T-cell (primary cell): ENCODE data around the gene UHMK1. TPM values are rescaled to one million over a fixed set of nuclear protein-coding genes. Genes with fewer than 3 reads are reported as not detected.

Experiments used
- ATAC-seq, 4 experiments: fragments of 200-7000 bp in 3 of 4; fragments of 150-1000 bp in 1 of 4; cut with Tn5 transposase; replicated peaks in 1 of 4; 1 replicate in 3 of 4; 2 replicates in 1 of 4; pipeline ENCODE4 v1.10.0; 2021; ENCODE audit warnings: moderate library complexity in 3 of 4, mild to moderate bottlenecking in 2 of 4, moderate number of reproducible peaks in 1 of 4
- CTCF ChIA-PET, 2 donors: fragments of 300-600 bp; sonication (Branson Sonifier 250); formaldehyde crosslinking; loops; one replicate each; lab custom pipeline; 2022; ENCODE audit warnings: antibody characterized with exemption in 2 of 2; lab: Charles Lee
- POLR2A ChIA-PET, 2 donors: fragments of 300-600 bp; sonication (Branson Sonifier 250); formaldehyde crosslinking; loops; one replicate each; lab custom pipeline; 2022; ENCODE audit warnings: antibody characterized with exemption in 2 of 2; lab: Charles Lee
- DNase-seq, 35 experiments: peaks; one replicate each; pipeline versions ENCODE4 v3.0.0 to v3.0.0-alpha.2; 2013 to 2023
- H3K27ac ChIP-seq: one replicate; pipeline ENCODE4 v1.5.1; 2013; ENCODE audit warnings: low read length
- H3K27me3 ChIP-seq, 2 experiments: replicated peaks in 1 of 2; 1 replicate in 1 of 2; 2 replicates in 1 of 2; pipeline versions ENCODE4 v1.6.1 to v1.7.0; 2013; ENCODE audit warnings: low read length in 1 of 2, mixed read lengths in 1 of 2; ENCODE audit not compliant: control insufficient read depth in 2 of 2, insufficient read depth in 2 of 2; ENCODE audit errors: extremely low read depth in 1 of 2
- H3K36me3 ChIP-seq, 2 donors: 1 replicate in 1 of 2; 2 replicates in 1 of 2; pipeline versions ENCODE4 v1.6.1 to v1.7.0; 2013; ENCODE audit warnings: low read length in 1 of 2; ENCODE audit not compliant: control insufficient read depth in 2 of 2, insufficient read depth in 1 of 2; ENCODE audit errors: extremely low read depth in 1 of 2
- H3K4me1 ChIP-seq, 2 experiments: 1 replicate in 1 of 2; 2 replicates in 1 of 2; pipeline versions ENCODE4 v1.6.1 to v1.7.0; 2013; ENCODE audit warnings: low read length in 2 of 2, mixed read lengths in 1 of 2; ENCODE audit not compliant: insufficient read depth in 2 of 2, control insufficient read depth in 1 of 2; ENCODE audit errors: extremely low read depth in 1 of 2
- H3K4me3 ChIP-seq, 2 donors: 1 replicate in 1 of 2; 2 replicates in 1 of 2; pipeline versions ENCODE4 v1.5.1 to v1.7.0; 2013; ENCODE audit warnings: mild to moderate bottlenecking in 2 of 2, low read length in 1 of 2, moderate library complexity in 1 of 2; ENCODE audit not compliant: control insufficient read depth in 1 of 2; ENCODE audit errors: extremely low read depth in 1 of 2
- H3K9me3 ChIP-seq: 2 replicates; pipeline ENCODE4 v1.7.0; 2013
- H3K27ac Mint-ChIP-seq, 2 donors: one replicate each; pipeline ENCODE4 v1.8.0; 2020 to 2021; ENCODE audit warnings: mild to moderate bottlenecking in 2 of 2, mixed read lengths in 2 of 2
- H3K27me3 Mint-ChIP-seq, 2 donors: one replicate each; pipeline ENCODE4 v1.8.0; 2021 to 2022; ENCODE audit warnings: mixed read lengths in 2 of 2
- H3K36me3 Mint-ChIP-seq: one replicate; pipeline ENCODE4 v1.8.0; 2021; ENCODE audit warnings: mixed read lengths
- H3K4me1 Mint-ChIP-seq, 3 donors: one replicate each; pipeline ENCODE4 v1.8.0; 2020 to 2022; ENCODE audit warnings: mixed read lengths in 3 of 3, mild to moderate bottlenecking in 1 of 3
- H3K4me3 Mint-ChIP-seq, 3 donors: one replicate each; pipeline ENCODE4 v1.8.0; 2020 to 2022; ENCODE audit warnings: mild to moderate bottlenecking in 3 of 3, mixed read lengths in 3 of 3, moderate library complexity in 3 of 3
- H3K9me3 Mint-ChIP-seq, 3 donors: one replicate each; pipeline ENCODE4 v1.8.0; 2020 to 2022; ENCODE audit warnings: mixed read lengths in 3 of 3
- WGBS: methylation state at CpG from one replicate; pipeline ENCODE4 v1.1.5; 2013; ENCODE audit warnings: missing lambda C conversion rate; ENCODE audit not compliant: insufficient coverage; 5-methylcytosine and 5-hydroxymethylcytosine counted together
- total RNA-seq, 35 experiments: library from RNA in 6 of 35; stranded (reverse) in 6 of 35; fragments of 120-200 nt in 1 of 35; gene quantifications; one replicate each; pipeline versions ENCODE4 v1.2.1 to v1.2.4 and lab custom pipeline; 2013 to 2026

Gene UHMK1
- total RNA-seq, 5 donors from 2014 or later (not counting 1 experiment from before 2014, with no cell fraction given): 55.8 to 65.8 (median 60.0) TPM

DNA sequence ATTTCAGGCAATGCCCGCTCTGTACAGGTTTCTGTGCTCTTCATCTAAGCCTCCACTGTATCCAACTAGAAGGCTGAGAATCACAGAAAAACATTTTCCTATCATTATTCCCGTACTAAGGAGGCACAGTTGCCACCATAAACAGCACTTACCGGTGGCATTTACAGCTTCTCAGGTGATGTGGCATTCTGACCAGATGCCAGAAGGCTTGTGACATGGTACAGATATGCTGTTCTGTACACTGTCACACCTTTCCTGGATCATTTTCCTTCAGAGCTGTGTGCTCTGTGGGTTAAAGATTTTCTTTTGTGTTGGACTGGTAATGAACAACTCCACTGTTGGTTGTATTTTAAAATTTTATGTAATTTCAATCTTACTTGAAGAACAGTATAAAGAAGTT, 59.9 kb downstream of the UHMK1 start:
- Histone ChIP-seq H3K27me3 (peaks cover 0 to 5% of the 10 kb centered on the region in 2 experiments), H3K36me3 (no peaks in the 10 kb centered on the region), H3K27ac (no peak overlapping the region), H3K4me3 (no peak overlapping the region), H3K4me1 (peaks cover 11 to 14% of the 10 kb centered on the region in 2 experiments), H3K9me3 (no peaks in the 10 kb centered on the region)
- Mint-ChIP-seq H3K9me3 (no peaks in the 10 kb centered on the region), H3K4me1 (peaks cover 15 to 19% (median 19%) of the 10 kb centered on the region in 3 donors), H3K27me3 (peaks cover 0 to 5% of the 10 kb centered on the region in 2 donors), H3K36me3 (no peaks in the 10 kb centered on the region), H3K4me3 (no peak overlapping the region), H3K27ac (no peak overlapping the region)
- ATAC-seq (no peak), DNase-seq (no peak)
- CTCF ChIA-PET: no interaction called here
- 80% methylated on average over 1 of the region's 3 CpGs for WGBS
- POLR2A ChIA-PET: no interaction called here

DNA sequence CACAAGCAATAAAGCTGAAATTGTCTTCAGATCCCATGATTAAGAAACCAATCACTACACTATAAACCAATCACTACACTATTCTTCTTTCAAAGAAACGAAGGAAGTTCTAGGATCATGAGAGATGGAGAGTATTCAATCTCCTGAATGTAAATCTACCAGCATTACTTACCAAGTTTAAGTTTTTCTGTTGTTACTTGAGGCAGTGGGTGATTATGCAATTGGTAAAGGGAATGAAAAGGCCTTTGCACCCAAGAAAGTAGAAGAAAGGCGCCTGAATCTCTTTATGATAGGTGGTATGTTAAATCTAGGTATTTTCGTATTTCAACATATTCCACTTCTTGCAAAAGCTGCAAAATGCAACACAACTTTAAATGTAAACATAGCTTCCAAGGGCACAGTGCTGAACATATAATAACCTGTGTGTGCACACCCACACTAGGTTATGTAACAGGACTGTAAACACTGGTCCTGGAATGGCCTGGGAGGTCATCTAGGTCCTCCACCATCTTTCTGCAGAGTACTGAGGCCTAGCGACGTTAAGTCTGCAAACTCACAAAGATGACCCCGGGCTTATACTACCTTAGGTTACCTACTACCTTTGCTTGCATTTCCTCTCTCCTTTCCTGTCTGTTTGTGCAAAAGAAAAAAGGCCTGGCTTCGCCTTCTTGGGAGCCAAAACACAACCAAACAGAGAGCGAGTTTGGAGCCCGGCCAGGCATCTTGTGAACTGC, 62.9 kb downstream of the UHMK1 start:
- peaks cover 0 to 5% of the 10 kb centered on the region in 2 donors for H3K27me3 Mint-ChIP-seq
- no peaks in the 10 kb centered on the region for H3K36me3 Mint-ChIP-seq
- peak overlapping the region; percentile 89 for H3K27ac ChIP-seq
- H3K9me3 Mint-ChIP-seq: no peaks in the 10 kb centered on the region
- peak overlapping the region; percentile 82 to 83 for H3K4me3 ChIP-seq
- H3K4me1 Mint-ChIP-seq: peaks cover 34 to 42% (median 38%) of the 10 kb centered on the region in 3 donors
- H3K27ac Mint-ChIP-seq: peak overlapping the region; percentile 95 to 98
- peak overlapping the region; percentile 93 to 96 (median 95) for H3K4me3 Mint-ChIP-seq
- 47% methylated on average over 5 of the region's 9 CpGs for WGBS
- ChIA-PET POLR2A (interaction anchor here in 1 of 2 donors (1.1 kb wide), 1 partner anchor 62 kb away, joined by 5 read pairs; no protein-coding TSS in a partner anchor), CTCF (no interaction called here)
- ATAC-seq: no peak
- no peaks in the 10 kb centered on the region for H3K9me3 ChIP-seq
- H3K4me1 ChIP-seq: peaks cover 11 to 15% of the 10 kb centered on the region in 2 experiments
- peak in 2 of 35 experiments; percentile 2 to 4 for DNase-seq
- H3K27me3 ChIP-seq: peaks cover 0 to 3% of the 10 kb centered on the region in 2 experiments
- no peaks in the 10 kb centered on the region for H3K36me3 ChIP-seq

DNA sequence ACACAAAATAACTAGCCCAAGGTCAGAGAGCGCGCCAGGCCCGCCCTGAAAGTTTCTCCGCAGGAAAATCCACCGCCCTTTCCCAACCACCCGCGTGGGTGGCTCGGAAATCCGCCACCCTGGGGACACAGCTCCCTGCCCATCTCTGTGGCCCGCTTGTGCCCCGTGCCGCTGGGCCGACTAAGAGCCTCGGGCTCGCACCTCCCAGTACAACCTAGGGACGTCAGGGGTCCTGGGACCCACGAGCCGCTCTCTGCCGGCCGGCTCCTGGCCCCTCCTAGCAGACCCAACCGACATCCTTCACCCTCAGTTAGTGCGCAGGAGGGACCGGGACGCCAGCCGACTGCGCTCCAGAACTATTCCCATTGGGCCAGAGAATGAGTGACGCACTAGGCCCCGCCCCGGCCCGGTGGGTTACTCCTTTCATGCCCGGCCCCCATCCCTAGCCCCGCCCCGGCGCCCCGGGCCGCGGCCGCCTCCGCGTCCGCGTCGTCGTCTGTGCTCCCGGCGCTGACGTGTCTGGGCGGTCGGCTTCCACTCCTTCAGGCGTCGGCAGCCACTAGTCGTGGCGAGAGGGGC, 63.5 kb downstream of the UHMK1 start:
- Mint-ChIP-seq H3K9me3 (no peaks in the 10 kb centered on the region), H3K4me1 (peaks cover 36 to 44% (median 38%) of the 10 kb centered on the region in 3 donors), H3K4me3 (peak overlapping the region; percentile 93 to 96 (median 95)), H3K27ac (peak overlapping the region; percentile 95 to 98), H3K36me3 (no peaks in the 10 kb centered on the region), H3K27me3 (peaks cover 0 to 5% of the 10 kb centered on the region in 2 donors)
- POLR2A ChIA-PET: interaction anchor here in 1 of 2 donors (1.1 kb wide), 1 partner anchor 63 kb away, joined by 5 read pairs; no protein-coding TSS in a partner anchor
- DNase-seq: peak; percentile 94 to 99 (median 97)
- ATAC-seq: peak; percentile 90 to 97 (median 94)
- Histone ChIP-seq H3K27ac (peak overlapping the region; percentile 89), H3K36me3 (no peaks in the 10 kb centered on the region), H3K9me3 (no peaks in the 10 kb centered on the region), H3K4me1 (peaks cover 11 to 15% of the 10 kb centered on the region in 2 experiments), H3K27me3 (peaks cover 0 to 3% of the 10 kb centered on the region in 2 experiments), H3K4me3 (peak overlapping the region; percentile 82 to 83)
- under 1% methylated on average over 53 of the region's 53 CpGs for WGBS
- CTCF ChIA-PET: no interaction called here

DNA sequence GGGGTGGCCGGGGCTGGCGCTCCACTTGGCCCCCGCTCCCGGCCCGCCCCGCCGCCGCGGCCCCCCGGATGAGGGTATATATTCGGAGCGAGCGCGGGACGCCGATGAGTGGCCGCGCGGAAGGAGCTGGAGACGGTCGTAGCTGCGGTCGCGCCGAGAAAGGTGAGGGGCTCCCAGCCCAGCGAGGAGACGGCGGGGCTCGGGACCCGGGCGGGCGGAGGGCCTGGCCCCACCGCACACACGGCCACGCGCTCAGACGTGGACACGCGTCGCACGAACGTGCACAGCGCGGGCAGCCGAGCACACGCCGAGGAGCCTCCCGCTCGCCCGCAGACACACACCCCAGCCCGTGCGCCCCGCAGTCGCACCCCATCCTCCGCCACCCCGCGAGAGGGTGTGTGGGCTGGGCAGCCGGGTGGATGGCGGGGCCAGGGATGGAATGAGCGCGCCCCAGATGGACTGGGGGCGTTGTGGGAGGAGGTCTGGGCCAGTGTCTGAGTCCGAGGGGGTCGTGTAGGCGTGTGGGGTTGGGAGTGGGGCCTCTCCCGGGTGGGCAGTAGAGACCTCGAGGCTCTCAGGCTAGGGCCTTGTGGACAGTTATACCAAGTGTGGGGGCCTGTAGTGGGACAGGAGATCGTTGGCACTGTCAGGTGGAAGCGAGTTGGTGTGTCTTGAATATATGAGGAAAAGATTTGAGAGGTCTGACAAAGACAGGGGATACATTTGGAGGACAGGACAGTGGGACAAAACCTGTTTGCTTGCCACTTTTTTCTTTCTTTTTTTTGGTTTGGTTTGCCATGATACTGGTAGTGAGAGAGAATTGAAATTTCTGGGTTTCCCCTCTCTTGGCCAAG, 64.2 kb downstream of the UHMK1 start, which contains the start of gene UAP1:
UAP1 (plus strand) TSS at position 107 of the 854 bp plus-strand sequence. CDS start 4,347 bp downstream, outside the sequence.
- peak within 1 kb of the TSS; percentile 93 to 96 (median 95) for H3K4me3 Mint-ChIP-seq
- POLR2A ChIA-PET: no interaction called here
- WGBS: 2% methylated on average over 58 of the region's 69 CpGs
- H3K4me1 Mint-ChIP-seq: peaks cover 37 to 44% (median 38%) of the 10 kb centered on the region in 3 donors
- H3K27me3 Mint-ChIP-seq: peaks cover 0 to 4% of the 10 kb centered on the region in 2 donors
- CTCF ChIA-PET: interaction anchor here in 1 of 2 donors (0.5 kb wide), 1 partner anchor 555 kb away, joined by 3 read pairs; no protein-coding TSS in a partner anchor
- peak within 1 kb of the TSS; percentile 95 to 98 for H3K27ac Mint-ChIP-seq
- DNase-seq (peak in 4 of 35 experiments; percentile 1 to 19 (median 10)), ATAC-seq (peak; percentile 28 to 50 (median 46))
- no peaks in the 10 kb centered on the region for H3K36me3 ChIP-seq
- peaks cover 11 to 15% of the 10 kb centered on the region in 2 experiments for H3K4me1 ChIP-seq
- H3K4me3 ChIP-seq: peak within 1 kb of the TSS; percentile 82 to 83
- no peaks in the 10 kb centered on the region for H3K9me3 ChIP-seq
- H3K27me3 ChIP-seq: peaks cover 0 to 2% of the 10 kb centered on the region in 2 experiments
- H3K36me3 Mint-ChIP-seq: peaks cover 6% of the 10 kb centered on the region
- H3K9me3 Mint-ChIP-seq: no peaks in the 10 kb centered on the region
- H3K27ac ChIP-seq: peak within 1 kb of the TSS; percentile 89

DNA sequence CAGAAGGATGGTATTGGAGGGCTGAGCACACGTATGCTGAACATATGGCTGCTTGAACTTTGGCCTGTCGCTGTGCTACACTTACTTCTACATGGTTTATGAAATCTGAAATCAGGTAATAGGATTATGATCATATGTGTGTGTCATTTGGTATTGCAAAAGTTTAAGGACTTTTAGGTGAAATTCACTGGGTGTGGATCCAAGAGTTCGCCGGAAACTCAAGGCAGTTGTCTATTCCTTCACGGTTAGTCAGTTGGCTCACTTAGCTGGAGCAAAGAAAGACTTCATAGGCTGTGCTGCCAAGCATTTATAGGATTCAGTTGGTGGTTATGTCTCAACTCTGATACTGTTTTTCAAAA, 64.8 kb downstream of the UHMK1 start:
- CTCF ChIA-PET: no interaction called here
- Histone ChIP-seq H3K36me3 (no peaks in the 10 kb centered on the region), H3K4me3 (peak overlapping the region; percentile 66 to 82), H3K9me3 (no peaks in the 10 kb centered on the region), H3K27me3 (no peaks in the 10 kb centered on the region), H3K4me1 (peaks cover 11 to 15% of the 10 kb centered on the region in 2 experiments), H3K27ac (no peak overlapping the region)
- 100% methylated on average over 3 of the region's 5 CpGs for WGBS
- Mint-ChIP-seq H3K27ac (peak overlapping the region; percentile 87 to 90), H3K36me3 (peaks cover 12% of the 10 kb centered on the region), H3K9me3 (no peaks in the 10 kb centered on the region), H3K4me1 (peaks cover 38 to 44% (median 38%) of the 10 kb centered on the region in 3 donors), H3K4me3 (peak overlapping the region; percentile 93 to 96 (median 95)), H3K27me3 (no peaks in the 10 kb centered on the region)
- ATAC-seq: no peak
- POLR2A ChIA-PET: no interaction called here
- peak in 1 of 35 experiments; percentile 30 for DNase-seq
